ENCODE results near the gene TMEM25. TPM values are rescaled to one million over a fixed set of nuclear protein-coding genes. Genes with fewer than 3 reads are reported as not detected.
"Not testable (repeated sequence)": the region's sequence is repeated elsewhere in the genome, so short reads cannot be mapped to it uniquely, and the experiment has no call there.

TMEM25 gene
- total RNA-seq (2021) (13.2 and 13.4 TPM in 2 replicates), Bru-seq, nascent RNA (percentile 35 among the genes with signal in this experiment), BruChase-seq, experiment 1, labeled RNA remaining after a 2-hour chase (percentile 46 among the genes with signal in this experiment), BruChase-seq, experiment 2, labeled RNA remaining after a 6-hour chase (percentile 49 among the genes with signal in this experiment)
- long read RNA-seq, partial matches to known transcripts: 2 of 19 reads
- long read RNA-seq, other reads (novel, unspliced or antisense): 9 of 19 reads

GRCh38 chr11:118530683-118531596 is at the start of gene TMEM25:
TMEM25 (plus strand) TSS chr11:118531192; CDS start chr11:118531802, 610 bp downstream.
- no peaks in the 10 kb centered on the region for H3K36me3 ChIP-seq (ENCODE audit: insufficient read depth, low read length, poor library complexity, severe bottlenecking)
- TF ChIP-seq CTCF (conservative IDR thresholded peaks at IDR 0.05; ENCODE audit: low read depth, low read length): no peak
- TF ChIP-seq EZH2 (IDR thresholded peaks at IDR 0.05; ENCODE audit: borderline replicate concordance, low read depth, low read length, poor library complexity, severe bottlenecking): no peak
- H3K4me3 ChIP-seq (ENCODE audit: low read depth, low read length, poor library complexity, severe bottlenecking): peak within 1 kb of the TSS; percentile 78
- CTCF ChIA-PET: interaction anchor here (0.8 kb wide), 1 partner anchor 34 kb away, joined by 7 read pairs; no protein-coding TSS in a partner anchor
- H3K9me3 ChIP-seq (ENCODE audit: low read depth, low read length, poor library complexity, severe bottlenecking): no peaks in the 10 kb centered on the region
- POLR2A ChIA-PET (ENCODE audit: low non-redundant PET): no interaction called here
- H3K27ac ChIP-seq (ENCODE audit: low read depth, low read length, poor library complexity, severe bottlenecking): peak within 1 kb of the TSS; percentile 80
- DNase-seq (ENCODE audit: low spot score): peak; percentile 68
- intact Hi-C loops (cut with micrococcal nuclease; ENCODE audit: unreplicated experiment): loop anchor here (2.0 kb wide), 1 partner anchor 36 kb away; no protein-coding TSS in a partner anchor
- no peaks in the 10 kb centered on the region for H3K27me3 ChIP-seq (replicated peaks; ENCODE audit: insufficient read depth, low read depth, low read length, poor library complexity)
- H3K4me1 ChIP-seq (ENCODE audit: insufficient read depth, low read length, poor library complexity, severe bottlenecking): peaks cover 9% of the 10 kb centered on the region
- BruUV-seq (replicated peaks): no TSS peak

- peaks cover 93% of the 10 kb centered on the region for H3K36me3 ChIP-seq (ENCODE audit: insufficient read depth, low read length, poor library complexity, severe bottlenecking)
- H3K4me1 ChIP-seq (ENCODE audit: insufficient read depth, low read length, poor library complexity, severe bottlenecking); POLR2A ChIA-PET (ENCODE audit: low non-redundant PET); H3K27me3 ChIP-seq (replicated peaks; ENCODE audit: insufficient read depth, low read depth, low read length, poor library complexity); BruUV-seq (replicated peaks); DNase-seq (ENCODE audit: low spot score); H3K27ac ChIP-seq (ENCODE audit: low read depth, low read length, poor library complexity, severe bottlenecking); CTCF ChIA-PET; H3K9me3 ChIP-seq (ENCODE audit: low read depth, low read length, poor library complexity, severe bottlenecking); H3K4me3 ChIP-seq (ENCODE audit: low read depth, low read length, poor library complexity, severe bottlenecking): not testable (repeated sequence)
- intact Hi-C loops (cut with micrococcal nuclease; ENCODE audit: unreplicated experiment): loop anchor here (10.0 kb wide), 1 partner anchor 186 kb away; no protein-coding TSS in a partner anchor
These were observed 49.8 kb upstream of the TMEM25 start for GRCh38 chr11:118481238-118481637.

DNA sequence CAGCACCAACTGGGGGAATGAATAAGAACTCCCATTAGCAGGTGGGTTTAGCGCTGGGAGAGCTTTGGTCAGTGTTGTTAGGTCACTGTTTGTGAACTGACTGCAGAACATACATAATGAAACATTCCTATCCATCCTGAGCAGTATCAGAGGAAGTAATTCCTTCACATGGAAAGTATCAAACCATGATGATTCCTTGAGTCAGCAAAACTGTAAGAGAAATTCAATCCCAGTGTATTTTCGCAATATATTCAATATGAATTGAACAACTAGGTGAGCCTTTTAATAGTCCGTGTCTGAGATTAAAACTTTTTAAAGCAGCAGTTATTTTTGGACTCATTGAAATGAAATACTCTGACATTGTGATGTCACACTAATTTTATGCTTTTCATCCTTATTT is 46.6 kb upstream of the TMEM25 start:
- H3K36me3 ChIP-seq (ENCODE audit: insufficient read depth, low read length, poor library complexity, severe bottlenecking): peaks cover 89% of the 10 kb centered on the region
- CTCF ChIA-PET: no interaction called here
- intact Hi-C loops (cut with micrococcal nuclease; ENCODE audit: unreplicated experiment): loop anchor here (10.0 kb wide), 1 partner anchor 190 kb away; no protein-coding TSS in a partner anchor

More for the DNA sequence above, 46.6 kb upstream of the TMEM25 start:
- H3K27me3 ChIP-seq (replicated peaks; ENCODE audit: insufficient read depth, low read depth, low read length, poor library complexity): no peaks in the 10 kb centered on the region
- DNase-seq (ENCODE audit: low spot score): no peak
- POLR2A ChIA-PET (ENCODE audit: low non-redundant PET): no interaction called here
- no peaks in the 10 kb centered on the region for H3K4me1 ChIP-seq (ENCODE audit: insufficient read depth, low read length, poor library complexity, severe bottlenecking)
- no peak overlapping the region for H3K27ac ChIP-seq (ENCODE audit: low read depth, low read length, poor library complexity, severe bottlenecking)
- BruUV-seq (replicated peaks): no TSS peak
- TF ChIP-seq CTCF (conservative IDR thresholded peaks at IDR 0.05; ENCODE audit: low read depth, low read length) (no peak), EZH2 (IDR thresholded peaks at IDR 0.05; ENCODE audit: borderline replicate concordance, low read depth, low read length, poor library complexity, severe bottlenecking) (no peak)
- H3K9me3 ChIP-seq (ENCODE audit: low read depth, low read length, poor library complexity, severe bottlenecking): no peaks in the 10 kb centered on the region
- no peak overlapping the region for H3K4me3 ChIP-seq (ENCODE audit: low read depth, low read length, poor library complexity, severe bottlenecking)
